Measurements from ENCODE around the gene NKTR. TPM values are rescaled to one million over a fixed set of nuclear protein-coding genes. Genes with fewer than 3 reads are reported as not detected.

NKTR gene
- total RNA-seq, 1 experiment from 2014 or later = 89.3 TPM

- ATAC-seq (no peak), DNase-seq (ENCODE audit: low spot score) (no peak)
- Mint-ChIP-seq H3K4me3 (no peak overlapping the region), H3K27ac (no peak overlapping the region), H3K4me1 (peaks cover 18% of the 10 kb centered on the region), H3K36me3 (no peaks in the 10 kb centered on the region), H3K27me3 (ENCODE audit: low read depth) (peaks cover 3% of the 10 kb centered on the region), H3K9me3 (no peaks in the 10 kb centered on the region)
- ChIA-PET POLR2A (interaction anchor here (0.9 kb wide), 1 partner anchor 36 kb away, joined by 4 read pairs; no protein-coding TSS in a partner anchor), CTCF (interaction anchor here (1.1 to 1.2 kb wide), 2 partner anchors 56 to 75 kb away, joined by 3 to 6 read pairs; no protein-coding TSS in a partner anchor)
- TF ChIP-seq HMGXB4 (CRISPR knock-in tag; IDR thresholded peaks at IDR 0.05) (no peak), SMAD4 (CRISPR knock-in tag; IDR thresholded peaks at IDR 0.05) (no peak), EMX1 (CRISPR knock-in tag; IDR thresholded peaks at IDR 0.05) (no peak), CREB1 (CRISPR knock-in tag; IDR thresholded peaks at IDR 0.05) (no peak), RELA (CRISPR knock-in tag; IDR thresholded peaks at IDR 0.05; ENCODE audit: borderline replicate concordance) (no peak), E2F4 (CRISPR knock-in tag; IDR thresholded peaks at IDR 0.05; ENCODE audit: borderline replicate concordance, low read depth) (no peak), GTF2I (CRISPR knock-in tag; conservative IDR thresholded peaks at IDR 0.05) (no peak), ESRRA (CRISPR knock-in tag; IDR thresholded peaks at IDR 0.05; ENCODE audit: borderline replicate concordance) (no peak)
These were observed 87.5 kb downstream of the NKTR start for GRCh38 chr3:42688016-42688415.

- H3K27me3 Mint-ChIP-seq (ENCODE audit: low read depth) = peaks cover 3% of the 10 kb centered on the region
- H3K36me3 Mint-ChIP-seq = no peaks in the 10 kb centered on the region
- no peak overlapping the region for H3K4me3 Mint-ChIP-seq
- ATAC-seq = no peak
- H3K4me1 Mint-ChIP-seq = peaks cover 18% of the 10 kb centered on the region
- POLR2A ChIA-PET = interaction anchor here (0.9 kb wide), 1 partner anchor 36 kb away, joined by 4 read pairs; no protein-coding TSS in a partner anchor
- no peak for DNase-seq (ENCODE audit: low spot score)
- H3K9me3 Mint-ChIP-seq = no peaks in the 10 kb centered on the region
- CTCF ChIA-PET = interaction anchor here (1.1 to 1.3 kb wide), 2 partner anchors 56 to 75 kb away, joined by 3 to 4 read pairs; no protein-coding TSS in a partner anchor
- no peak overlapping the region for H3K27ac Mint-ChIP-seq
- TF ChIP-seq NR2C2 (CRISPR knock-in tag; IDR thresholded peaks at IDR 0.05) (no peak), ZNF138 (CRISPR knock-in tag; conservative IDR thresholded peaks at IDR 0.05) (no peak), NFE2L1 (CRISPR knock-in tag; IDR thresholded peaks at IDR 0.05) (no peak), ATF6 (CRISPR knock-in tag; IDR thresholded peaks at IDR 0.05) (no peak), MXD4 (CRISPR knock-in tag; IDR thresholded peaks at IDR 0.05; ENCODE audit: borderline replicate concordance) (no peak), NR3C1 (CRISPR knock-in tag; conservative IDR thresholded peaks at IDR 0.05; ENCODE audit: low read depth) (no peak), JUN (CRISPR knock-in tag; IDR thresholded peaks at IDR 0.05) (no peak), HMGA2 (CRISPR knock-in tag; IDR thresholded peaks at IDR 0.05) (no peak), ZNF232 (CRISPR knock-in tag; IDR thresholded peaks at IDR 0.05) (no peak), GABPB1 (CRISPR knock-in tag; IDR thresholded peaks at IDR 0.05) (no peak), GTF2I (CRISPR knock-in tag; conservative IDR thresholded peaks at IDR 0.05) (no peak), ZBTB21 (CRISPR knock-in tag; IDR thresholded peaks at IDR 0.05; ENCODE audit: borderline replicate concordance) (no peak), ZNF281 (CRISPR knock-in tag; IDR thresholded peaks at IDR 0.05) (no peak), ELF4 (CRISPR knock-in tag; IDR thresholded peaks at IDR 0.05; ENCODE audit: low read depth) (no peak), AR (CRISPR knock-in tag; IDR thresholded peaks at IDR 0.05) (no peak), ERG (CRISPR knock-in tag; IDR thresholded peaks at IDR 0.05) (no peak)
These were observed 88.3 kb downstream of the NKTR start for GRCh38 chr3:42688487-42689420.
